ENCODE results near the gene EMC1. TPM values are rescaled to one million over a fixed set of nuclear protein-coding genes. Genes with fewer than 3 reads are reported as not detected.

EMC1 gene
- polyA plus RNA-seq, 1 of the 3 experiments (the other 2 are of a cell fraction) = 87.6 TPM

GRCh38 chr1:19300211-19300610 lies 48.9 kb upstream of the EMC1 start:
- CTCF ChIA-PET = no interaction called here
- Histone ChIP-seq H3K4me2 (no peak overlapping the region), H3K27ac (ENCODE audit: low read depth in 2 of 2, low read length in 1 of 2) (no peak overlapping the region), H2AFZ (ENCODE audit: low read depth) (no peak overlapping the region), H3F3A (replicated peaks; ENCODE audit: insufficient read depth) (no peaks in the 10 kb centered on the region), H3K27me3 (ENCODE audit: insufficient read depth) (no peaks in the 10 kb centered on the region), H4K20me1 (ENCODE audit: insufficient read depth) (no peaks in the 10 kb centered on the region), H3K9me2 (no peaks in the 10 kb centered on the region), H3K9ac (no peak overlapping the region), H3K4me3 (ENCODE audit: low read depth in 2 of 2, low read length in 1 of 2) (no peak overlapping the region), H3K9me3 (peaks cover 1% of the 10 kb centered on the region; the same call in 1 of the 2 replicates), H3K4me1 (ENCODE audit: control insufficient read depth in 1 of 2, insufficient read depth in 2 of 2, low read depth in 1 of 2, low read length in 1 of 2) (no peaks in the 10 kb centered on the region), H3K36me3 (replicated peaks in 1 of 2; ENCODE audit: control insufficient read depth in 1 of 2, insufficient read depth in 2 of 2, low read length in 1 of 2) (peaks cover 13 to 22% of the 10 kb centered on the region in 2 experiments), H3K79me2 (ENCODE audit: insufficient read depth) (no peaks in the 10 kb centered on the region)
- TF ChIP-seq FOXM1 (IDR thresholded peaks at IDR 0.05; ENCODE audit: low read depth) (no peak), CTCF (IDR thresholded peaks at IDR 0.05) (no peak), RXRA (IDR thresholded peaks at IDR 0.05; ENCODE audit: borderline replicate concordance, low read depth) (no peak), ELF1 (IDR thresholded peaks at IDR 0.05) (no peak), SIN3A (IDR thresholded peaks at IDR 0.05; ENCODE audit: borderline replicate concordance, low read depth, low read length) (no peak), RFX5 (IDR thresholded peaks at IDR 0.05; ENCODE audit: low read length) (no peak), TCF12 (IDR thresholded peaks at IDR 0.05) (no peak), USF1 (IDR thresholded peaks at IDR 0.05; ENCODE audit: borderline replicate concordance, low read depth) (no peak), MEF2A (IDR thresholded peaks at IDR 0.05; ENCODE audit: borderline replicate concordance, low read depth) (no peak), YY1 (IDR thresholded peaks at IDR 0.05; ENCODE audit: low read depth) (no peak), FOXJ3 (CRISPR knock-in tag; IDR thresholded peaks at IDR 0.05) (no peak), NFIC (IDR thresholded peaks at IDR 0.05; ENCODE audit: borderline replicate concordance) (no peak), FOSL2 (IDR thresholded peaks at IDR 0.05; ENCODE audit: borderline replicate concordance, low read depth) (no peak)
- DNase-seq = no peak
- POLR2A ChIA-PET = no interaction called here
- 90% methylated on average over 2 of the region's 2 CpGs for WGBS (ENCODE audit: low lambda C conversion rate)

- Histone ChIP-seq H3K9ac (no peak overlapping the region), H3K4me2 (no peak overlapping the region), H3K4me1 (ENCODE audit: control insufficient read depth in 1 of 2, insufficient read depth in 2 of 2, low read depth in 1 of 2, low read length in 1 of 2) (no peaks in the 10 kb centered on the region), H3K27me3 (ENCODE audit: insufficient read depth) (no peaks in the 10 kb centered on the region; the same call in 1 of the 2 replicates), H4K20me1 (ENCODE audit: insufficient read depth) (no peaks in the 10 kb centered on the region), H3K36me3 (replicated peaks in 1 of 2; ENCODE audit: control insufficient read depth in 1 of 2, insufficient read depth in 2 of 2, low read length in 1 of 2) (peaks cover 0 to 51% of the 10 kb centered on the region in 2 experiments), H3K79me2 (ENCODE audit: insufficient read depth) (no peaks in the 10 kb centered on the region), H3K9me2 (no peaks in the 10 kb centered on the region), H3K4me3 (ENCODE audit: low read depth in 2 of 2, low read length in 1 of 2) (no peak overlapping the region), H3F3A (replicated peaks; ENCODE audit: insufficient read depth) (no peaks in the 10 kb centered on the region), H2AFZ (ENCODE audit: low read depth) (no peak overlapping the region), H3K9me3 (peaks cover 24% of the 10 kb centered on the region), H3K27ac (ENCODE audit: low read depth in 2 of 2, low read length in 1 of 2) (no peak overlapping the region)
- no peak for DNase-seq
- ChIA-PET CTCF (interaction anchor here (0.9 kb wide), 1 partner anchor 13 kb away, joined by 3 read pairs; no protein-coding TSS in a partner anchor), POLR2A (no interaction called here)
- TF ChIP-seq RAD21 (IDR thresholded peaks at IDR 0.05; ENCODE audit: low read length) = no peak
- TF ChIP-seq TAF1 (IDR thresholded peaks at IDR 0.05; ENCODE audit: borderline replicate concordance, low read depth, low read length) = no peak
- TF ChIP-seq ZBTB33 (IDR thresholded peaks at IDR 0.05; ENCODE audit: borderline replicate concordance, low read depth) = no peak
- no peak for TF ChIP-seq JUND (IDR thresholded peaks at IDR 0.05)
- TF ChIP-seq POLR2AphosphoS5 (IDR thresholded peaks at IDR 0.05; ENCODE audit: low read depth, low read length) = no peak
- TF ChIP-seq, protein P1, sequence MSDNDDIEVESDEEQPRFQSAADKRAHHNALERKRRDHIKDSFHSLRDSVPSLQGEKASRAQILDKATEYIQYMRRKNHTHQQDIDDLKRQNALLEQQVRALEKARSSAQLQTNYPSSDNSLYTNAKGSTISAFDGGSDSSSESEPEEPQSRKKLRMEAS (IDR thresholded peaks at IDR 0.05; ENCODE audit: low read depth) = no peak
- no peak for TF ChIP-seq ELF1 (IDR thresholded peaks at IDR 0.05)
- no peak for TF ChIP-seq SIN3A (IDR thresholded peaks at IDR 0.05; ENCODE audit: borderline replicate concordance, low read depth, low read length)
- TF ChIP-seq TEAD4 (IDR thresholded peaks at IDR 0.05; ENCODE audit: borderline replicate concordance, insufficient read depth) = no peak
- TF ChIP-seq CHD2 (IDR thresholded peaks at IDR 0.05; ENCODE audit: low read length, partially characterized antibody) = no peak
- no peak for TF ChIP-seq USF1 (IDR thresholded peaks at IDR 0.05; ENCODE audit: borderline replicate concordance, low read depth)
- no peak for TF ChIP-seq FOXJ3 (CRISPR knock-in tag; IDR thresholded peaks at IDR 0.05)
- TF ChIP-seq IRF3 (IDR thresholded peaks at IDR 0.05; ENCODE audit: low read depth, low read length) = no peak
- WGBS (ENCODE audit: low lambda C conversion rate) = 95% methylated on average over 2 of the region's 2 CpGs
These were observed 43.3 kb upstream of the EMC1 start for GRCh38 chr1:19294638-19295037.

All from SK-N-SH (cell line).